ENCODE measurements around the gene CA4. TPM values are rescaled to one million over a fixed set of nuclear protein-coding genes. Genes with fewer than 3 reads are reported as not detected.

The CA4 gene
- total and polyA plus RNA-seq, 2 donors (not counting 1 experiment from before 2014, with no cell fraction given): not detected

- no peak overlapping the region for H3K4me3 ChIP-seq (ENCODE audit: control extremely low read depth in 1 of 5, extremely low read depth in 1 of 5, insufficient read depth in 1 of 5, low read depth in 2 of 5, low read length in 4 of 5)
- peaks cover 23 to 30% of the 10 kb centered on the region in 2 donors for H3K4me1 ChIP-seq (ENCODE audit: control insufficient read depth in 2 of 2, insufficient read depth in 2 of 2, low read length in 2 of 2)
- peaks cover 70% of the 10 kb centered on the region for H3K27me3 Mint-ChIP-seq
- no peak for DNase-seq
- H3K27me3 ChIP-seq (replicated peaks in 1 of 4; ENCODE audit: control extremely low read depth in 1 of 4, control insufficient read depth in 3 of 4, insufficient read depth in 4 of 4, low read length in 3 of 4): peaks cover 0 to 76% (median 33%) of the 10 kb centered on the region in 4 experiments
- peaks cover 27% of the 10 kb centered on the region for H3K4me1 Mint-ChIP-seq
- no peak for ATAC-seq (ENCODE audit: low read depth)
- no peaks in the 10 kb centered on the region for H3K79me2 ChIP-seq (ENCODE audit: control insufficient read depth, insufficient read depth, low read length)
- H3K27ac Mint-ChIP-seq: no peak overlapping the region
- ChIA-PET POLR2A (no interaction called here), CTCF (no interaction called here)
- no peaks in the 10 kb centered on the region for H3K9me3 Mint-ChIP-seq (ENCODE audit: insufficient read depth)
- no peaks in the 10 kb centered on the region for H4K20me1 ChIP-seq (ENCODE audit: control insufficient read depth, insufficient read depth, low read length, poor library complexity, severe bottlenecking)
- no peak overlapping the region for H3K9ac ChIP-seq (ENCODE audit: low read length)
- H3K9me3 ChIP-seq (ENCODE audit: control extremely low read depth in 1 of 3, control insufficient read depth in 2 of 3, insufficient read depth in 1 of 3, low read length in 2 of 3): peaks cover 0 to 6% (median 0%) of the 10 kb centered on the region in 3 donors
- H2AFZ ChIP-seq (ENCODE audit: insufficient read depth, low read depth, low read length, poor library complexity, severe bottlenecking): no peak overlapping the region
- no peak overlapping the region for H3K4me2 ChIP-seq (replicated peaks; ENCODE audit: low read depth, low read length, poor library complexity, severe bottlenecking)
- WGBS (ENCODE audit: insufficient coverage): no CpG with 5 or more reads among the region's 2 CpGs
- no peak overlapping the region for H3K27ac ChIP-seq (ENCODE audit: low read length in 2 of 2)
- H3K4me3 Mint-ChIP-seq: peak overlapping the region; percentile 26
- no peaks in the 10 kb centered on the region for H3K36me3 ChIP-seq (replicated peaks in 1 of 2; ENCODE audit: control extremely low read depth in 1 of 2, control insufficient read depth in 1 of 2, extremely low read depth in 1 of 2, insufficient read depth in 2 of 2, low read length in 1 of 2)
- TF ChIP-seq EZH2 (IDR thresholded peaks at IDR 0.05; ENCODE audit: borderline replicate concordance, insufficient read depth, low read depth, low read length, poor library complexity, severe bottlenecking) (no peak), CTCF (IDR thresholded peaks at IDR 0.05) (no peak)
- intact Hi-C loops (cut with micrococcal nuclease): no loop called here
Measured at GRCh38 chr17:60148373-60148772, 1.4 kb upstream of the CA4 start.

GRCh38 chr17:60151355-60151754, 1.6 kb downstream of the CA4 start:
- DNase-seq: peak; percentile 36
- Histone ChIP-seq H4K20me1 (ENCODE audit: control insufficient read depth, insufficient read depth, low read length, poor library complexity, severe bottlenecking) (no peaks in the 10 kb centered on the region), H3K4me2 (replicated peaks; ENCODE audit: low read depth, low read length, poor library complexity, severe bottlenecking) (peak overlapping the region; percentile 72), H3K27ac (ENCODE audit: low read length in 2 of 2) (no peak overlapping the region), H3K4me3 (ENCODE audit: control extremely low read depth in 1 of 5, extremely low read depth in 1 of 5, insufficient read depth in 1 of 5, low read depth in 2 of 5, low read length in 4 of 5) (peak overlapping the region in 1 of 5 experiments; percentile 28), H3K36me3 (replicated peaks in 1 of 2; ENCODE audit: control extremely low read depth in 1 of 2, control insufficient read depth in 1 of 2, extremely low read depth in 1 of 2, insufficient read depth in 2 of 2, low read length in 1 of 2) (no peaks in the 10 kb centered on the region), H2AFZ (ENCODE audit: insufficient read depth, low read depth, low read length, poor library complexity, severe bottlenecking) (no peak overlapping the region), H3K79me2 (ENCODE audit: control insufficient read depth, insufficient read depth, low read length) (no peaks in the 10 kb centered on the region), H3K9ac (ENCODE audit: low read length) (peak overlapping the region; percentile 29), H3K4me1 (ENCODE audit: control insufficient read depth in 2 of 2, insufficient read depth in 2 of 2, low read length in 2 of 2) (peaks cover 21 to 29% of the 10 kb centered on the region in 2 donors), H3K27me3 (replicated peaks in 1 of 4; ENCODE audit: control extremely low read depth in 1 of 4, control insufficient read depth in 3 of 4, insufficient read depth in 4 of 4, low read length in 3 of 4) (peaks cover 0 to 65% (median 31%) of the 10 kb centered on the region in 4 experiments), H3K9me3 (ENCODE audit: control extremely low read depth in 1 of 3, control insufficient read depth in 2 of 3, insufficient read depth in 1 of 3, low read length in 2 of 3) (peaks cover 0 to 6% (median 0%) of the 10 kb centered on the region in 3 donors)
- ChIA-PET CTCF (interaction anchor here (0.9 to 2.4 kb wide), 2 partner anchors 8 to 10 kb away, joined by 3 to 8 read pairs; no protein-coding TSS in a partner anchor), POLR2A (no interaction called here)
- H3K4me3 Mint-ChIP-seq: no peak overlapping the region
- no peak overlapping the region for H3K27ac Mint-ChIP-seq
- ATAC-seq (ENCODE audit: low read depth): peak; percentile 24
- peaks cover 18% of the 10 kb centered on the region for H3K4me1 Mint-ChIP-seq
- 19% methylated on average over 2 of the region's 5 CpGs for WGBS (ENCODE audit: insufficient coverage)
- TF ChIP-seq EZH2 (IDR thresholded peaks at IDR 0.05; ENCODE audit: borderline replicate concordance, insufficient read depth, low read depth, low read length, poor library complexity, severe bottlenecking): no peak
- TF ChIP-seq CTCF (IDR thresholded peaks at IDR 0.05): no peak
- intact Hi-C loops (cut with micrococcal nuclease): no loop called here
- H3K27me3 Mint-ChIP-seq: peaks cover 61% of the 10 kb centered on the region
- no peaks in the 10 kb centered on the region for H3K9me3 Mint-ChIP-seq (ENCODE audit: insufficient read depth)
